Measurements from ENCODE around the gene CARMIL1. TPM values are rescaled to one million over a fixed set of nuclear protein-coding genes. Genes with fewer than 3 reads are reported as not detected.

The CARMIL1 gene
- total RNA-seq, 1 donor from 2014 or later: 14.5 TPM

GRCh38 chr6:25578538-25578937 lies 299.4 kb downstream of the CARMIL1 start:
- H3K27ac Mint-ChIP-seq (ENCODE audit: unreplicated experiment): no peak overlapping the region
- no peak overlapping the region for H3K4me3 Mint-ChIP-seq (ENCODE audit: unreplicated experiment)
- TF ChIP-seq CTCF (IDR thresholded peaks at IDR 0.05): no peak
- DNase-seq (ENCODE audit: low spot score): no peak
- H3K9me3 Mint-ChIP-seq (ENCODE audit: low read depth): no peaks in the 10 kb centered on the region
- H3K4me1 Mint-ChIP-seq (ENCODE audit: low read depth): no peaks in the 10 kb centered on the region
- H3K27me3 Mint-ChIP-seq (ENCODE audit: low read depth): no peaks in the 10 kb centered on the region
- H3K36me3 Mint-ChIP-seq (ENCODE audit: low read depth): peaks cover 12% of the 10 kb centered on the region

GRCh38 chr6:25579391-25579883 lies 300.3 kb downstream of the CARMIL1 start:
- Mint-ChIP-seq H3K27me3 (ENCODE audit: low read depth) (no peaks in the 10 kb centered on the region), H3K36me3 (ENCODE audit: low read depth) (peaks cover 12% of the 10 kb centered on the region), H3K4me1 (ENCODE audit: low read depth) (no peaks in the 10 kb centered on the region), H3K9me3 (ENCODE audit: low read depth) (no peaks in the 10 kb centered on the region), H3K27ac (ENCODE audit: unreplicated experiment) (no peak overlapping the region), H3K4me3 (ENCODE audit: unreplicated experiment) (no peak overlapping the region)
- no peak for TF ChIP-seq CTCF (IDR thresholded peaks at IDR 0.05)
- no peak for DNase-seq (ENCODE audit: low spot score)

- TF ChIP-seq CTCF (IDR thresholded peaks at IDR 0.05): no peak
- Mint-ChIP-seq H3K4me1 (ENCODE audit: low read depth) (no peaks in the 10 kb centered on the region), H3K9me3 (ENCODE audit: low read depth) (no peaks in the 10 kb centered on the region), H3K27ac (ENCODE audit: unreplicated experiment) (no peak overlapping the region), H3K27me3 (ENCODE audit: low read depth) (no peaks in the 10 kb centered on the region), H3K36me3 (ENCODE audit: low read depth) (peaks cover 12% of the 10 kb centered on the region), H3K4me3 (ENCODE audit: unreplicated experiment) (no peak overlapping the region)
- DNase-seq (ENCODE audit: low spot score): no peak
Measured at GRCh38 chr6:25579902-25580495, 300.8 kb downstream of the CARMIL1 start.

- Mint-ChIP-seq H3K9me3 (ENCODE audit: low read depth) (no peaks in the 10 kb centered on the region), H3K4me3 (ENCODE audit: unreplicated experiment) (no peak overlapping the region), H3K27ac (ENCODE audit: unreplicated experiment) (no peak overlapping the region), H3K36me3 (ENCODE audit: low read depth) (peaks cover 12% of the 10 kb centered on the region), H3K4me1 (ENCODE audit: low read depth) (no peaks in the 10 kb centered on the region), H3K27me3 (ENCODE audit: low read depth) (no peaks in the 10 kb centered on the region)
- DNase-seq (ENCODE audit: low spot score): no peak
- no peak for TF ChIP-seq CTCF (IDR thresholded peaks at IDR 0.05)
Measured at GRCh38 chr6:25582101-25582500, 302.9 kb downstream of the CARMIL1 start.

GRCh38 chr6:25583099-25583498 lies 303.9 kb downstream of the CARMIL1 start:
- Mint-ChIP-seq H3K4me1 (ENCODE audit: low read depth) (no peaks in the 10 kb centered on the region), H3K27ac (ENCODE audit: unreplicated experiment) (no peak overlapping the region), H3K27me3 (ENCODE audit: low read depth) (no peaks in the 10 kb centered on the region)

More at GRCh38 chr6:25583099-25583498, 303.9 kb downstream of the CARMIL1 start:
- Mint-ChIP-seq H3K4me3 (ENCODE audit: unreplicated experiment) (no peak overlapping the region), H3K9me3 (ENCODE audit: low read depth) (no peaks in the 10 kb centered on the region), H3K36me3 (ENCODE audit: low read depth) (peaks cover 12% of the 10 kb centered on the region)
- TF ChIP-seq CTCF (IDR thresholded peaks at IDR 0.05): no peak
- no peak for DNase-seq (ENCODE audit: low spot score)

All from chondrocyte (in vitro differentiated cells).